ENCODE results near the gene LRRC7. TPM values are rescaled to one million over a fixed set of nuclear protein-coding genes. Genes with fewer than 3 reads are reported as not detected.

LRRC7 gene
- total RNA-seq, 4 donors from 2014 or later, result under 0.01 TPM; not detected in 3

DNA sequence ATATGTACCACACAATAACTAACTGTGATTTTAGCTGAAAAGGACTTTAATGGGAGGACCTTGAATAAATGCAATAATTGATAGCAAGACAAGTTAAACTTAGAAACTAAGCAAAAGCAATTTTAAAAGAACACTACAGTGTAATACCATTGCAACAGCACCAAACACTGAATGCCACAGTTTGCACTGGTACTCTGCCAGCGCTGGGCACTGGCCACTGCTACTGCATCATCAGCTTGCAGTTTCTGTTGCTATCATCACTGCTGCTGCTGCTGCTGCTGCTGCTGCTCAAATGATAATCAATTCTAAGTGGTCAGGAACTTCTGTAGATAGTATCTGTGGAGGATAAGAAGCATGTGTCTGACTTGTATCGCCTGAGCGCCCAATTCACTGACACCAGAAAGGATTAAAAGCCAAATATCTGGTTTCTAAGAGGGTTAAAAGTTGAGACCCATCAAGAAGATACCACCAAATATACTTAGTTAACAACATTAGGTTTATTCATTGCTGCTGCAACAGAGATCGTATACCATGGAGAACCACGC, 330.8 kb downstream of the LRRC7 start:
- no peaks in the 10 kb centered on the region for H3K36me3 ChIP-seq
- no peaks in the 10 kb centered on the region for H3K9me3 ChIP-seq
- H3K4me1 ChIP-seq, result no peaks in the 10 kb centered on the region
- H3K27me3 ChIP-seq, result no peaks in the 10 kb centered on the region
- no peak for DNase-seq
- no peak overlapping the region for H3K4me3 ChIP-seq
- intact Hi-C loops (cut with DNase I), result no loop called here
- TF ChIP-seq POLR2A (IDR thresholded peaks at IDR 0.05), result no peak
- TF ChIP-seq, protein P1, sequence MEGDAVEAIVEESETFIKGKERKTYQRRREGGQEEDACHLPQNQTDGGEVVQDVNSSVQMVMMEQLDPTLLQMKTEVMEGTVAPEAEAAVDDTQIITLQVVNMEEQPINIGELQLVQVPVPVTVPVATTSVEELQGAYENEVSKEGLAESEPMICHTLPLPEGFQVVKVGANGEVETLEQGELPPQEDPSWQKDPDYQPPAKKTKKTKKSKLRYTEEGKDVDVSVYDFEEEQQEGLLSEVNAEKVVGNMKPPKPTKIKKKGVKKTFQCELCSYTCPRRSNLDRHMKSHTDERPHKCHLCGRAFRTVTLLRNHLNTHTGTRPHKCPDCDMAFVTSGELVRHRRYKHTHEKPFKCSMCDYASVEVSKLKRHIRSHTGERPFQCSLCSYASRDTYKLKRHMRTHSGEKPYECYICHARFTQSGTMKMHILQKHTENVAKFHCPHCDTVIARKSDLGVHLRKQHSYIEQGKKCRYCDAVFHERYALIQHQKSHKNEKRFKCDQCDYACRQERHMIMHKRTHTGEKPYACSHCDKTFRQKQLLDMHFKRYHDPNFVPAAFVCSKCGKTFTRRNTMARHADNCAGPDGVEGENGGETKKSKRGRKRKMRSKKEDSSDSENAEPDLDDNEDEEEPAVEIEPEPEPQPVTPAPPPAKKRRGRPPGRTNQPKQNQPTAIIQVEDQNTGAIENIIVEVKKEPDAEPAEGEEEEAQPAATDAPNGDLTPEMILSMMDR (IDR thresholded peaks at IDR 0.05), result no peak
- H3K27ac ChIP-seq, result no peak overlapping the region
- WGBS, 2 donors, result 83 to 87% methylated on average over 5 of the region's 5 CpGs

DNA sequence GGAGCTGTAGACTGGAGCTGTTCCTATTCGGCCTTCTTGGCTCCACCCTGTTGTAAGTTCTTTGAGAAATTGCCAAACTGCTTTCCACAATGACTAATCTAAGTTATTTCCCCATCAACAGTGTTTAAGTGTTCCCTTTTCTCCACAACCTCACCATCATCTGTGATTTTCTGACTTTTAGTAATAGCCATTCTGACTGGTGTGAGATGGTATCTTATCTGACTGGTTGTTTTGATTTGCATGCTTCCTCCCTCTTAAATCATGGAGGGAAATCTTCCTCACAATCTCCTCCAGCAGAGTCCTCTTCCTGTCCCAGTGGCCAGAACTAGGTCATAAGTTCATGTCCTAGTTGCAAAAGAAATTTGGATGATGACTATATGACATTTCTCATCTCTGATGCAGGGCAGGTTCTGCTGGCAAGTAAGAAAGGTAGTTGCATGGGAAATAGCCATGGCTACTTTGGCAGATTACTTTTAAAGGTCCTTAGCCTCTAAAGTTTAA, 343.6 kb downstream of the LRRC7 start:
- H3K27ac ChIP-seq, result no peak overlapping the region
- no peaks in the 10 kb centered on the region for H3K9me3 ChIP-seq
- 13 to 37% methylated on average over 1 of the region's 1 CpG for WGBS, 2 donors
- no peak for TF ChIP-seq POLR2A (IDR thresholded peaks at IDR 0.05)
- TF ChIP-seq, protein P1 (IDR thresholded peaks at IDR 0.05), result no peak
- DNase-seq, result no peak
- no peaks in the 10 kb centered on the region for H3K27me3 ChIP-seq
- intact Hi-C loops (cut with DNase I), result no loop called here
- H3K4me3 ChIP-seq, result no peak overlapping the region
- no peaks in the 10 kb centered on the region for H3K36me3 ChIP-seq
- H3K4me1 ChIP-seq, result peaks cover 0 to 17% (median 8%) of the 10 kb centered on the region in 3 donors

DNA sequence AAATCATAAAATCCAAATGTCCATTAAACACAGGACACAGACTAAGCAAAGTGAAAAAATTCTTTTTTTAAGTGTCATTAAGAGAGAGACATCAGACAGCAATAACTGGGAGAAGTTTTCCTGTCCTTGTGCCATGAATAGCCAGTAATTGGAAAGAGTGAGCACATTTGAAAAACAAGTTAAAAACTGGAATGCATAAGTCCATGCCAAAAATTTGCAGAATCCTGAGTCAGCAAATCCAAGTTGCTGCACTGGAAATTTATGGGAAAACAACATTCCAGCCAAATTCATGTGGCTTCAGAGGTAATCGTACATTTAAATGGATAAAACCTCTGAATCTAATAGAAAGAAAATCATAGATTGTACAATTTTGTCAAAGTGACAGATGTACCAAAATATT, 346.3 kb downstream of the LRRC7 start:
- no peak overlapping the region for H3K4me3 ChIP-seq
- no peaks in the 10 kb centered on the region for H3K9me3 ChIP-seq
- TF ChIP-seq POLR2A (IDR thresholded peaks at IDR 0.05), result no peak
- TF ChIP-seq, protein P1 (IDR thresholded peaks at IDR 0.05), result no peak
- 28 to 38% methylated on average over 1 of the region's 1 CpG for WGBS, 2 donors
- DNase-seq, result no peak
- no peaks in the 10 kb centered on the region for H3K27me3 ChIP-seq
- H3K27ac ChIP-seq, result no peak overlapping the region
- H3K36me3 ChIP-seq, result no peaks in the 10 kb centered on the region
- intact Hi-C loops (cut with DNase I), result no loop called here
- H3K4me1 ChIP-seq, result peaks cover 0 to 17% (median 8%) of the 10 kb centered on the region in 3 donors

DNA sequence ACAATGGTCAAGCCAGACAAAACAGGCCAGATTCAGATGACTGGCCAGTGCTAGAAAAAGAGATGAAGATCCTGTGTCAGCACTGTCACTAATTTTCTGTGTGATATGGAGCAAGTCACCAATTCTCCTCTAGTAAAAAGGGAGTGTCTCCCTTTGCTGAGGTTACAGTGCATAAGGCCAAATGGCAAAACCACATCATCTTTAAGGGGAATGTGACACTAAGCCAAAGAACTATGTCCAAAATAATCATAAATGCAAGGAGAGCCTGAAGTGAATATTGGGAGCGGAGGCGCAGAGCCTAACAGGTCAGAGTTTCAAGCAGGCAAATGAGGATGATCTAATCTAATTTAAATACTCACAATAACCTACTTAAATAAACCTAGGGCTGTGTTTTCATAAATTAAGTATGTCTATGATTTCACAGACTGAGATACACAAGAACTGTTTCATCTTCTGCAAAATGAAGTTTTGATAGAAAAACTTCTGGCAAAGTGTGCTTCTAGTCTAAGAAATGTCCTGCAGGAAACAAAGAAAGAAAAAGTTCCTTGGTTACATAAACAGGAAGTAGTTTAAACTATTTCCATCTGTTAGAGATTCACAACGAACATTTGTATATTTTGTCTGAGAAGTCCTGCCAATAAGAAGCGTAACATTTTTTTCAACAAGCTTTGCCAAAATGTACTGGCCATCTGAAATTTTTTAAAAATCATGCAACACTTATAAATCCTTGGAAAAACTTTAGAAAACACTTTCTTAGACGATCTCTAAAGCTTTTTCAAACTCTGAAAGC, 347.4 kb downstream of the LRRC7 start:
- no peak overlapping the region for H3K27ac ChIP-seq
- DNase-seq, result no peak
- H3K4me3 ChIP-seq, result no peak overlapping the region
- intact Hi-C loops (cut with DNase I), result no loop called here
- H3K27me3 ChIP-seq, result no peaks in the 10 kb centered on the region
- no peaks in the 10 kb centered on the region for H3K36me3 ChIP-seq
- TF ChIP-seq, protein P1 (IDR thresholded peaks at IDR 0.05), result no peak
- no peak for TF ChIP-seq POLR2A (IDR thresholded peaks at IDR 0.05)
- H3K4me1 ChIP-seq, result peaks cover 0 to 17% (median 8%) of the 10 kb centered on the region in 3 donors
- 34 to 55% methylated on average over 5 of the region's 5 CpGs for WGBS, 2 donors
- no peaks in the 10 kb centered on the region for H3K9me3 ChIP-seq

Measured in esophagus squamous epithelium (tissue), 5 donors.